Kidney (tissue), 22 donors: ENCODE results near the gene HPS5. TPM values are rescaled to one million over a fixed set of nuclear protein-coding genes. Genes with fewer than 3 reads are reported as not detected.

ENCODE experiments used
- DNase-seq, 5 donors: peaks; one replicate each; pipeline ENCODE4 v3.0.0-alpha.2; 2013 to 2020
- FAIRE-seq: peaks from 2 replicates; lab custom pipeline; 2012; peaks lifted over from hg19 to GRCh38; lab: Jason Lieb, UNC
- H3K27ac ChIP-seq, 2 donors: one replicate each; pipeline ENCODE4 v1.7.0; 2013; ENCODE audit warnings: low read depth in 2 of 2, low read length in 2 of 2, inconsistent platforms in 1 of 2
- H3K27me3 ChIP-seq: one replicate; pipeline ENCODE4 v1.7.1; 2013; ENCODE audit warnings: low read length, inconsistent platforms; ENCODE audit not compliant: control insufficient read depth, insufficient read depth
- H3K36me3 ChIP-seq, 3 donors: one replicate each; pipeline versions ENCODE4 v1.7.0 to v1.7.1; 2013; ENCODE audit warnings: low read length in 3 of 3, control low read depth in 1 of 3, inconsistent platforms in 1 of 3; ENCODE audit not compliant: insufficient read depth in 3 of 3, control insufficient read depth in 2 of 3
- H3K4me1 ChIP-seq, 3 donors: one replicate each; pipeline versions ENCODE4 v1.7.0 to v1.7.1; 2013; ENCODE audit warnings: low read length in 3 of 3, inconsistent platforms in 1 of 3, low read depth in 1 of 3; ENCODE audit not compliant: control insufficient read depth in 2 of 3, insufficient read depth in 2 of 3
- H3K4me3 ChIP-seq, 3 donors: one replicate each; pipeline versions ENCODE4 v1.7.0 to v1.8.1; 2013; ENCODE audit warnings: low read length in 3 of 3, control low read depth in 1 of 3, inconsistent platforms in 1 of 3
- H3K9ac ChIP-seq, 3 donors: one replicate each; pipeline versions ENCODE4 v1.7.0 to v1.7.1; 2013; ENCODE audit warnings: low read length in 3 of 3, control low read depth in 1 of 3, inconsistent platforms in 1 of 3
- H3K9me3 ChIP-seq, 3 donors: one replicate each; pipeline versions ENCODE4 v1.7.0 to v1.7.1; 2013; ENCODE audit warnings: low read length in 3 of 3, control low read depth in 1 of 3, inconsistent platforms in 1 of 3; ENCODE audit not compliant: control insufficient read depth in 2 of 3, insufficient read depth in 1 of 3
- intact Hi-C: fragments of 100-400 bp; cut with DNase I; formaldehyde crosslinking; loops from one replicate; pipeline ENCODE4 v1.11.1; 2022
- long read RNA-seq, 10 donors: library from polyadenylated mRNA in 1 of 10; unstranded in 1 of 10; transcript quantifications; one replicate each; pipeline ENCODE4 v2.0.0 and lab custom pipeline, GENCODE V29; 2021 to 2026
- polyA plus RNA-seq: library from polyadenylated mRNA; stranded (reverse); fragments of 350-450 nt; fragmentation: Illumina TruSeq; extraction: RNeasy Lipid Tissue Mini Kit (QIAGEN cat#74804); gene quantifications from one replicate; pipeline ENCODE4 v1.2.3, GENCODE V29; 2014; ENCODE audit warnings: low read depth, low replicate concordance; ENCODE audit not compliant: insufficient read depth
- total RNA-seq: library from RNA; stranded (reverse); fragmentation: NEBNext Ultra II Directional; extraction: Animal tissue kit (Norgen Biotek cat#: 25700); gene quantifications from one replicate; pipeline ENCODE4 v1.2.1, GENCODE V29; 2021
- TF ChIP-seq, protein P1 (sequence below): IDR thresholded peaks from 3 replicates; pipeline ENCODE4 v1.5.1; 2012; ENCODE audit warnings: mild to moderate bottlenecking, moderate library complexity, borderline replicate concordance; ENCODE audit not compliant: insufficient read depth; ENCODE audit errors: extremely low read depth
- donor health status: control.
- donor health status: control.
- donor health status: control.
- donor health status: control.
- donor health status: control.
- donor health status: DM: yes; HTN: yes; CAD: no.
- donor health status: Normal renal cell carcinoma (clear cell type).

Gene HPS5, protein sequence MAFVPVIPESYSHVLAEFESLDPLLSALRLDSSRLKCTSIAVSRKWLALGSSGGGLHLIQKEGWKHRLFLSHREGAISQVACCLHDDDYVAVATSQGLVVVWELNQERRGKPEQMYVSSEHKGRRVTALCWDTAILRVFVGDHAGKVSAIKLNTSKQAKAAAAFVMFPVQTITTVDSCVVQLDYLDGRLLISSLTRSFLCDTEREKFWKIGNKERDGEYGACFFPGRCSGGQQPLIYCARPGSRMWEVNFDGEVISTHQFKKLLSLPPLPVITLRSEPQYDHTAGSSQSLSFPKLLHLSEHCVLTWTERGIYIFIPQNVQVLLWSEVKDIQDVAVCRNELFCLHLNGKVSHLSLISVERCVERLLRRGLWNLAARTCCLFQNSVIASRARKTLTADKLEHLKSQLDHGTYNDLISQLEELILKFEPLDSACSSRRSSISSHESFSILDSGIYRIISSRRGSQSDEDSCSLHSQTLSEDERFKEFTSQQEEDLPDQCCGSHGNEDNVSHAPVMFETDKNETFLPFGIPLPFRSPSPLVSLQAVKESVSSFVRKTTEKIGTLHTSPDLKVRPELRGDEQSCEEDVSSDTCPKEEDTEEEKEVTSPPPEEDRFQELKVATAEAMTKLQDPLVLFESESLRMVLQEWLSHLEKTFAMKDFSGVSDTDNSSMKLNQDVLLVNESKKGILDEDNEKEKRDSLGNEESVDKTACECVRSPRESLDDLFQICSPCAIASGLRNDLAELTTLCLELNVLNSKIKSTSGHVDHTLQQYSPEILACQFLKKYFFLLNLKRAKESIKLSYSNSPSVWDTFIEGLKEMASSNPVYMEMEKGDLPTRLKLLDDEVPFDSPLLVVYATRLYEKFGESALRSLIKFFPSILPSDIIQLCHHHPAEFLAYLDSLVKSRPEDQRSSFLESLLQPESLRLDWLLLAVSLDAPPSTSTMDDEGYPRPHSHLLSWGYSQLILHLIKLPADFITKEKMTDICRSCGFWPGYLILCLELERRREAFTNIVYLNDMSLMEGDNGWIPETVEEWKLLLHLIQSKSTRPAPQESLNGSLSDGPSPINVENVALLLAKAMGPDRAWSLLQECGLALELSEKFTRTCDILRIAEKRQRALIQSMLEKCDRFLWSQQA
- total RNA-seq (17.2 TPM), polyA plus RNA-seq (7.7 TPM)
- long read RNA-seq, donor 1: 0 reads
- long read RNA-seq, donor 2, full-length matches to known transcripts: 1 of 1 reads
- long read RNA-seq, donor 2, partial matches to known transcripts: 0 of 1 reads
- long read RNA-seq, donor 2, other reads (novel, unspliced or antisense): 0 of 1 reads
- long read RNA-seq, donor 3, full-length matches to known transcripts: 2 of 2 reads
- long read RNA-seq, donor 3, partial matches to known transcripts: 0 of 2 reads
- long read RNA-seq, donor 3, other reads (novel, unspliced or antisense): 0 of 2 reads
- long read RNA-seq, donor 4: 0 reads
- long read RNA-seq, donor 5: 0 reads
- long read RNA-seq, donor 6, full-length matches to known transcripts: 1 of 1 reads
- long read RNA-seq, donor 6, partial matches to known transcripts: 0 of 1 reads
- long read RNA-seq, donor 6, other reads (novel, unspliced or antisense): 0 of 1 reads
- long read RNA-seq, donor 7, full-length matches to known transcripts: 2 of 14 reads
- long read RNA-seq, donor 7, partial matches to known transcripts: 4 of 14 reads
- long read RNA-seq, donor 7, other reads (novel, unspliced or antisense): 8 of 14 reads
- long read RNA-seq, donor 8, partial matches to known transcripts: 7 of 7 reads
- long read RNA-seq, donor 8, other reads (novel, unspliced or antisense): 0 of 7 reads
- long read RNA-seq, donor 9, full-length matches to known transcripts: 1 of 1 reads
- long read RNA-seq, donor 9, partial matches to known transcripts: 0 of 1 reads
- long read RNA-seq, donor 9, other reads (novel, unspliced or antisense): 0 of 1 reads
- long read RNA-seq, donor 10: 0 reads

DNA sequence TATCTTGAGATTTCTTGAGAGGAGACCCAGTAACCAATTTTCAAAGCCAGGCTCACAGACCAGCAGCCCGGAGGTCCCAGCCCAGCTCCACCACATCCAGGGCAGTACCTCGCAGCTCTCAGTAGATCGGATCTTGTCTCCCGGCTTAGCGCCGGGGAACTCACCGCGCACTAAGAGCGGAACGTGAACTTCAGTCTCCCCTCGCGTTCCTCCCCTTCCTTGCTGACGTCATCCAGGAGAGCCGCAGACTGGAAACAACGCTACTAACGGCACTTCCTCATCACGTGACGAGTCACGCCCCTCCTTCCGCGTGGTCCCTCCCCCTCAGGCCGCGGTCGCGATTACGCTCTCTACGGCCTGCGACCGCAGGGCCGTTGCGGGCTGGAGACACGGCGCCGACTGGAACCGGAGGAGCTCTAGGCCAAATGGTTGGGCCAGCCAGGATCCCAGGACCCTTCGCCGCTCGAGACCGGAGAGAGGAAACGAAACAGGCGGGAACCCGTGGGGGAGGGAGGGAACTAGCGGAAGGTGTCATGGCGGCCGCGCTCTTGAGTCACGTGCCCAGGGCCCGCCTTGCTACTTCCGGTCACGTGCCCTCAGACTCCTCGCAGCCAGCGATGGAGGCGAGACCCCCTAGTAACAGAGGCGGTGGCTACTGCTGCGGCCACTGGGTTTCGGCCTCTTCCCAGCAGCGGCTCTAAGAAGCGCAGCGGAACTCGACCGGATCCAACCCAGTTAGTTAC, at the start of gene HPS5, which contains the start of gene GTF2H1:
Gene HPS5, minus strand, starts transcription at position 172 of the 743 bp plus-strand sequence. CDS start 4,282 bp downstream, outside the sequence.
Gene GTF2H1, plus strand, starts transcription at position 599 of the 743 bp plus-strand sequence. CDS start 10,508 bp downstream, outside the sequence.
- intact Hi-C loops: no loop called here
- Histone ChIP-seq H3K27ac (peak within 1 kb of the TSS; percentile 96 to 100), H3K4me3 (peak within 1 kb of the TSS; percentile 82 to 92 (median 90)), H3K9ac (peak within 1 kb of the TSS; percentile 66 to 96 (median 95)), H3K4me1 (peaks cover 0 to 24% (median 9%) of the 10 kb centered on the region in 3 donors), H3K27me3 (no peaks in the 10 kb centered on the region), H3K36me3 (peaks cover 0 to 4% (median 0%) of the 10 kb centered on the region in 3 donors), H3K9me3 (no peaks in the 10 kb centered on the region)
- TF ChIP-seq, protein P1, sequence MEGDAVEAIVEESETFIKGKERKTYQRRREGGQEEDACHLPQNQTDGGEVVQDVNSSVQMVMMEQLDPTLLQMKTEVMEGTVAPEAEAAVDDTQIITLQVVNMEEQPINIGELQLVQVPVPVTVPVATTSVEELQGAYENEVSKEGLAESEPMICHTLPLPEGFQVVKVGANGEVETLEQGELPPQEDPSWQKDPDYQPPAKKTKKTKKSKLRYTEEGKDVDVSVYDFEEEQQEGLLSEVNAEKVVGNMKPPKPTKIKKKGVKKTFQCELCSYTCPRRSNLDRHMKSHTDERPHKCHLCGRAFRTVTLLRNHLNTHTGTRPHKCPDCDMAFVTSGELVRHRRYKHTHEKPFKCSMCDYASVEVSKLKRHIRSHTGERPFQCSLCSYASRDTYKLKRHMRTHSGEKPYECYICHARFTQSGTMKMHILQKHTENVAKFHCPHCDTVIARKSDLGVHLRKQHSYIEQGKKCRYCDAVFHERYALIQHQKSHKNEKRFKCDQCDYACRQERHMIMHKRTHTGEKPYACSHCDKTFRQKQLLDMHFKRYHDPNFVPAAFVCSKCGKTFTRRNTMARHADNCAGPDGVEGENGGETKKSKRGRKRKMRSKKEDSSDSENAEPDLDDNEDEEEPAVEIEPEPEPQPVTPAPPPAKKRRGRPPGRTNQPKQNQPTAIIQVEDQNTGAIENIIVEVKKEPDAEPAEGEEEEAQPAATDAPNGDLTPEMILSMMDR: no peak
- FAIRE-seq (no peak), DNase-seq (peak; percentile 96 to 99 (median 98))

DNA sequence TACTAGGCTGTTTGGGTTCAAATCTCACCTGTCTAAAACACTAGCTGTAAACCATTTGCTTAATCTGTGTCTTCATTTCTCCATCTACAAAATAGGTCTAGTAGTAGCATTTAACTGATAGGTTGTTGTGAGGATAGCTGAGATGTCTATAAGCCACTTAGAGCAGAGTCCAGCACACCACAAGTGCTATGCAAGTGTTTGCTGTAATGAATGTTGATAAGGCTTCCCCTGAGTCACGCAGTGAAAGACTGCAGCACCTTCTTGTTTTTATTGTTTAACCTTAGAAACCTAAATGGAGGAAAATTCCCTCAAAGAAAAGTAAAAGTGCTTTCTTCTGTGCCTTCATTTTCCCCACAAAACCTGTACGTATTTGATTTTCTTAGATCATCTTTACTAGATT, 49.3 kb upstream of the HPS5 start:
- no peak for FAIRE-seq
- TF ChIP-seq, protein P1: no peak
- no peak overlapping the region for H3K9ac ChIP-seq
- no peaks in the 10 kb centered on the region for H3K9me3 ChIP-seq
- H3K36me3 ChIP-seq: peaks cover 1 to 6% (median 3%) of the 10 kb centered on the region in 3 donors
- no peak overlapping the region for H3K4me3 ChIP-seq
- DNase-seq: no peak
- no peak overlapping the region for H3K27ac ChIP-seq
- no peaks in the 10 kb centered on the region for H3K27me3 ChIP-seq
- intact Hi-C loops: no loop called here
- H3K4me1 ChIP-seq: no peaks in the 10 kb centered on the region
